PC-9 (cell line): ENCODE measurements around the gene MTHFD1L.

ENCODE experiments used
- CTCF ChIP-seq: fragments of 200-600 bp; sonication (generic); conservative IDR thresholded peaks from 2 replicates; pipeline ENCODE4 v1.6.1; 2017; ENCODE audit warnings: mixed run types, antibody characterized with exemption, mild to moderate bottlenecking, moderate library complexity
- EZH2 ChIP-seq: fragments of 200-600 bp; sonication (generic); IDR thresholded peaks from 2 replicates; pipeline ENCODE4 v1.8.0; 2017; ENCODE audit warnings: antibody characterized with exemption, low read depth

- no peak for TF ChIP-seq CTCF
- no peak for TF ChIP-seq EZH2
Observed at GRCh38 chr6:151058021-151058733, 192.7 kb downstream of the MTHFD1L start.
